Parathyroid adenoma (tissue), 2 donors: ENCODE results near the gene CRY2.
A peak's percentile ranks its signal among the peaks of the same experiment; 100 is the strongest.

Source experiments
- H2AFZ ChIP-seq: fragments of 300-600 bp; sonication (generic); one replicate; pipeline ENCODE4 v1.7.0; 2017; ENCODE audit warnings: antibody characterized with exemption, mild to moderate bottlenecking
- H3K27ac ChIP-seq: fragments of 300-600 bp; sonication (generic); one replicate; pipeline ENCODE4 v1.7.0; 2017
- H3K27me3 ChIP-seq: fragments of 300-600 bp; sonication (generic); one replicate; pipeline ENCODE4 v1.7.0; 2017; ENCODE audit warnings: low read length; ENCODE audit not compliant: control insufficient read depth, insufficient read depth
- H3K36me3 ChIP-seq: fragments of 300-600 bp; sonication (generic); one replicate; pipeline ENCODE4 v1.7.0; 2017; ENCODE audit warnings: low read length; ENCODE audit not compliant: control insufficient read depth, insufficient read depth
- H3K4me1 ChIP-seq: fragments of 300-600 bp; sonication (generic); one replicate; pipeline ENCODE4 v1.7.0; 2017; ENCODE audit warnings: control low read depth
- H3K4me2 ChIP-seq: fragments of 300-600 bp; sonication (generic); one replicate; pipeline ENCODE4 v1.7.0; 2017; ENCODE audit warnings: low read length
- H3K4me3 ChIP-seq: fragments of 300-600 bp; sonication (generic); one replicate; pipeline ENCODE4 v1.7.0; 2017; ENCODE audit warnings: low read depth, low read length
- H3K79me2 ChIP-seq: fragments of 300-600 bp; sonication (generic); one replicate; pipeline ENCODE4 v1.7.0; 2017; ENCODE audit warnings: control low read depth
- H3K9ac ChIP-seq: fragments of 300-600 bp; sonication (generic); one replicate; pipeline ENCODE4 v1.7.0; 2017; ENCODE audit warnings: mild to moderate bottlenecking
- H3K9me3 ChIP-seq: fragments of 300-600 bp; sonication (generic); one replicate; pipeline ENCODE4 v1.7.0; 2017; ENCODE audit warnings: low read length; ENCODE audit not compliant: control insufficient read depth
- CTCF ChIP-seq: fragments of 300-600 bp; sonication (generic); IDR thresholded peaks from one replicate; pipeline ENCODE4 v1.7.0; 2017; ENCODE audit warnings: antibody characterized with exemption, mild to moderate bottlenecking
- donor health status: primary hyperparathyroidism.

CRY2 gene

DNA sequence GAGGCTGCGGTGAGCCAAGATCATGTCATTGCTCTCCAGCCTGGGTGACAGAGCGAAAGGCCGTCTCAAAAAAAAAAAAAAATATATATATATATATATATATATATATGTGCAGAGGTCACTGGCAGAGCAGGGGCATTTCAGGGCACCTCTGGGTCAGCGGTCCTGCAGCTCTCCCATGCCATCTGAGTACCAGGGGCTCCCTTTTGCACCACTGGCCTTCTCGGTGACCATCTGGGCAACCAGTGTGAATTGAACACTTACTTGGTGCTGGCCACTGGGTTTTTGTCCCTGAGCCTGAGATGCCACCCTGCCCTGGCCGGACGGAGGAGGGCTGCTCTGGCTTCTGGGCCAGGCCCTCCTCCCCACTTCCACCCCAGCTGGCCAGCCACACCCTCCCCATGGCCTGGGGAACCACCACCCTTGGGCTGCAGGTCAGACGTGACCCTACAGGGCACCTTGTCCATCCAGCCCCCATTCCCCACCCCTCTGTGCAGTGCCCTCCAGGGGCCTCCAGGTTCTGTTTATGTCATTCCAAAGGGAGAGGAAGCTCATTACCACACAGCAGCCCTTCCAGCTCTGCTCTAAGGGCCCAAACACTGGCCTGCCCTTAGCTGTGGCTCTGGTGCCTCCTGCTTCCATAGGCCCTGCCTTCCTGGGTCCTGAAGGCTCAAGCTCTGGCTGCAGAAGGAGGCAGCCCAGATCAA lies 48.4 kb downstream of the CRY2 start:
- Histone ChIP-seq H3K27ac (peak overlapping the region; percentile 62), H3K9ac (no peak overlapping the region), H3K27me3 (no peaks in the 10 kb centered on the region), H3K4me1 (peaks cover 27% of the 10 kb centered on the region), H3K4me3 (no peak overlapping the region), H3K9me3 (no peaks in the 10 kb centered on the region), H3K79me2 (peaks cover 5% of the 10 kb centered on the region), H3K36me3 (no peaks in the 10 kb centered on the region), H2AFZ (no peak overlapping the region), H3K4me2 (no peak overlapping the region)
- no peak for TF ChIP-seq CTCF

GRCh38 chr11:45896422-45896984 lies 49.2 kb downstream of the CRY2 start:
- H3K4me3 ChIP-seq: no peak overlapping the region
- no peaks in the 10 kb centered on the region for H3K9me3 ChIP-seq
- H3K9ac ChIP-seq: no peak overlapping the region
- H3K79me2 ChIP-seq: peaks cover 5% of the 10 kb centered on the region
- H3K4me1 ChIP-seq: peaks cover 27% of the 10 kb centered on the region
- no peak for TF ChIP-seq CTCF
- no peaks in the 10 kb centered on the region for H3K27me3 ChIP-seq
- peak overlapping the region; percentile 62 for H3K27ac ChIP-seq
- no peaks in the 10 kb centered on the region for H3K36me3 ChIP-seq
- H2AFZ ChIP-seq: no peak overlapping the region
- H3K4me2 ChIP-seq: no peak overlapping the region

GRCh38 chr11:45897556-45897955 lies 50.3 kb downstream of the CRY2 start:
- no peak overlapping the region for H3K4me2 ChIP-seq
- no peak for TF ChIP-seq CTCF
- H3K4me1 ChIP-seq: peaks cover 27% of the 10 kb centered on the region
- H3K27ac ChIP-seq: no peak overlapping the region
- no peaks in the 10 kb centered on the region for H3K9me3 ChIP-seq
- no peak overlapping the region for H3K9ac ChIP-seq
- H2AFZ ChIP-seq: no peak overlapping the region
- no peaks in the 10 kb centered on the region for H3K27me3 ChIP-seq
- no peaks in the 10 kb centered on the region for H3K36me3 ChIP-seq
- H3K79me2 ChIP-seq: peaks cover 5% of the 10 kb centered on the region
- H3K4me3 ChIP-seq: no peak overlapping the region

DNA sequence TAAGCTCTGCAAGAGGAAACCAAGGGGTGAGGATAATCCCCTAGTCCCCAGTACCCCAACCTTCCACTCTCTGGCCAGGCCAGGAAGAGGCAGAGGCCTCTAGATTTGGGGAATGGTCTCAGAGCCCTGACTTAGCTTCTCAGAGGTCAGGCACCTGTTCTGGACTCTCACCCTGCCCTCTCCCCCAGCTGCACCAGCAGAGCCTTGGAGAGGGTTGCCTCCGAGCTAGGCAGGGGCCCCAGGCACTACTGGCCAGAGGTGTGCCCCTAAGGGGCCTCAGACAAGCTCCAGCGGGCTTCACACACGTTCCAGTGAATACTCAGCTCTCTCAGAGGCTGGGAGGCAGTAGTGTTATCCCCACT lies 51.8 kb downstream of the CRY2 start:
- H3K4me2 ChIP-seq: peak overlapping the region; percentile 65
- H3K9ac ChIP-seq: no peak overlapping the region
- peak overlapping the region; percentile 40 for H3K4me3 ChIP-seq
- peak overlapping the region; percentile 42 for H3K27ac ChIP-seq
- peaks cover 27% of the 10 kb centered on the region for H3K4me1 ChIP-seq
- H3K36me3 ChIP-seq: no peaks in the 10 kb centered on the region
- H2AFZ ChIP-seq: peak overlapping the region; percentile 50
- no peaks in the 10 kb centered on the region for H3K27me3 ChIP-seq
- H3K9me3 ChIP-seq: no peaks in the 10 kb centered on the region
- peaks cover 5% of the 10 kb centered on the region for H3K79me2 ChIP-seq
- TF ChIP-seq CTCF: no peak
